ENCODE results near the gene AGPAT2. TPM values are rescaled to one million over a fixed set of nuclear protein-coding genes. Genes with fewer than 3 reads are reported as not detected.
A peak's percentile ranks its signal among the peaks of the same experiment; 100 is the strongest.

The AGPAT2 gene
- total RNA-seq, 1 donor from 2014 or later: 47.8 TPM

- no peak for DNase-seq (ENCODE audit: extremely low spot score, unreplicated experiment)
- no peaks in the 10 kb centered on the region for H3K36me3 Mint-ChIP-seq
- TF ChIP-seq CTCF (conservative IDR thresholded peaks at IDR 0.05): no peak
- H3K9me3 Mint-ChIP-seq: no peaks in the 10 kb centered on the region
- no peaks in the 10 kb centered on the region for H3K27me3 Mint-ChIP-seq
- no peak overlapping the region for H3K27ac Mint-ChIP-seq
- no peak overlapping the region for H3K4me3 Mint-ChIP-seq
- H3K4me1 Mint-ChIP-seq (ENCODE audit: unreplicated experiment): no peaks in the 10 kb centered on the region
Measured at GRCh38 chr9:136667214-136667939, 19.9 kb downstream of the AGPAT2 start.

- DNase-seq (ENCODE audit: extremely low spot score, unreplicated experiment): no peak
- no peaks in the 10 kb centered on the region for H3K27me3 Mint-ChIP-seq
- H3K27ac Mint-ChIP-seq: no peak overlapping the region
- TF ChIP-seq CTCF (conservative IDR thresholded peaks at IDR 0.05): no peak
- H3K9me3 Mint-ChIP-seq: no peaks in the 10 kb centered on the region
- peak overlapping the region; percentile 74 for H3K4me3 Mint-ChIP-seq
- no peaks in the 10 kb centered on the region for H3K4me1 Mint-ChIP-seq (ENCODE audit: unreplicated experiment)
- H3K36me3 Mint-ChIP-seq: no peaks in the 10 kb centered on the region
Measured at GRCh38 chr9:136666372-136667213, 20.7 kb downstream of the AGPAT2 start.

GRCh38 chr9:136665704-136666371 lies 21.4 kb downstream of the AGPAT2 start:
- Mint-ChIP-seq H3K4me1 (ENCODE audit: unreplicated experiment) (no peaks in the 10 kb centered on the region), H3K4me3 (no peak overlapping the region), H3K36me3 (no peaks in the 10 kb centered on the region), H3K27me3 (no peaks in the 10 kb centered on the region), H3K27ac (no peak overlapping the region), H3K9me3 (no peaks in the 10 kb centered on the region)
- no peak for TF ChIP-seq CTCF (conservative IDR thresholded peaks at IDR 0.05)
- DNase-seq (ENCODE audit: extremely low spot score, unreplicated experiment): no peak

- no peaks in the 10 kb centered on the region for H3K4me1 Mint-ChIP-seq (ENCODE audit: unreplicated experiment)
- H3K36me3 Mint-ChIP-seq: no peaks in the 10 kb centered on the region
- peak; percentile 67 for TF ChIP-seq CTCF (conservative IDR thresholded peaks at IDR 0.05)
- H3K4me3 Mint-ChIP-seq: peak overlapping the region; percentile 81
- H3K27ac Mint-ChIP-seq: no peak overlapping the region
- no peaks in the 10 kb centered on the region for H3K27me3 Mint-ChIP-seq
- no peak for DNase-seq (ENCODE audit: extremely low spot score, unreplicated experiment)
- no peaks in the 10 kb centered on the region for H3K9me3 Mint-ChIP-seq
Measured at GRCh38 chr9:136665111-136665703, 22.1 kb downstream of the AGPAT2 start.
